Left lung (tissue), 10 donors: ENCODE results near the gene CMTM3. TPM values are rescaled to one million over a fixed set of nuclear protein-coding genes. Genes with fewer than 3 reads are reported as not detected.

Experiments used
- ATAC-seq: fragments of 200-7000 bp; cut with Tn5 transposase; one replicate; pipeline ENCODE4 v1.9.1; 2020; ENCODE audit warnings: moderate library complexity
- DNase-seq, 4 donors: peaks; one replicate each; pipeline ENCODE4 v3.0.0-alpha.2; 2013 to 2020
- H3K27ac ChIP-seq, 2 donors: fragments of 200-600 bp; sonication (generic) in 1 of 2; one replicate each; pipeline versions ENCODE4 v1.5.0 to v1.8.0; 2020 to 2021
- H3K27me3 ChIP-seq, 2 donors: fragments of 200-600 bp; sonication (generic) in 1 of 2; one replicate each; pipeline versions ENCODE4 v1.5.0 to v1.8.0; 2020 to 2021
- H3K36me3 ChIP-seq, 2 donors: fragments of 200-600 bp; sonication (generic) in 1 of 2; one replicate each; pipeline versions ENCODE4 v1.5.0 to v1.8.0; 2020 to 2021
- H3K4me1 ChIP-seq, 2 donors: fragments of 200-600 bp; one replicate each; pipeline ENCODE4 v1.8.0; 2021
- H3K4me3 ChIP-seq, 2 donors: fragments of 200-600 bp; sonication (generic) in 1 of 2; one replicate each; pipeline versions ENCODE4 v1.5.0 to v1.8.0; 2020 to 2021; ENCODE audit warnings: mild to moderate bottlenecking in 1 of 2
- H3K9me3 ChIP-seq, 2 donors: fragments of 200-600 bp; sonication (generic) in 1 of 2; one replicate each; pipeline versions ENCODE4 v1.5.0 to v1.8.0; 2020 to 2021
- intact Hi-C, 2 donors: fragments of 100-400 bp; cut with DNase I; formaldehyde crosslinking; loops; one replicate each; pipeline versions ENCODE4 v1.11.2 to v1.14.2; 2022
- polyA plus RNA-seq, 6 donors: library from polyadenylated mRNA; unstranded; fragments of 120-200 nt; gene quantifications; one replicate each; pipeline ENCODE4 v1.2.1, GENCODE V29; 2013; ENCODE audit not compliant: insufficient read length in 6 of 6
- total RNA-seq, 2 donors: library from RNA; stranded (reverse); fragmentation: NEBNext Ultra II Directional; extraction: Animal tissue kit (Norgen Biotek cat#: 25700); gene quantifications; one replicate each; pipeline ENCODE4 v1.2.1, GENCODE V29; 2021
- TF ChIP-seq, protein P1 (sequence below), 2 donors: fragments of 200-600 bp; sonication (generic) in 1 of 2; IDR thresholded peaks; one replicate each; pipeline versions ENCODE4 v1.5.0 to v1.8.0; 2021; ENCODE audit warnings: antibody characterized with exemption in 2 of 2
- donor health status: DM: no; HTN: yes; CAD: no.
- donor health status: DM: no; HTN: no; CAD: no.

CMTM3 gene
- total and polyA plus RNA-seq, 8 donors = 42.6 to 102 (median 82.9) TPM

DNA sequence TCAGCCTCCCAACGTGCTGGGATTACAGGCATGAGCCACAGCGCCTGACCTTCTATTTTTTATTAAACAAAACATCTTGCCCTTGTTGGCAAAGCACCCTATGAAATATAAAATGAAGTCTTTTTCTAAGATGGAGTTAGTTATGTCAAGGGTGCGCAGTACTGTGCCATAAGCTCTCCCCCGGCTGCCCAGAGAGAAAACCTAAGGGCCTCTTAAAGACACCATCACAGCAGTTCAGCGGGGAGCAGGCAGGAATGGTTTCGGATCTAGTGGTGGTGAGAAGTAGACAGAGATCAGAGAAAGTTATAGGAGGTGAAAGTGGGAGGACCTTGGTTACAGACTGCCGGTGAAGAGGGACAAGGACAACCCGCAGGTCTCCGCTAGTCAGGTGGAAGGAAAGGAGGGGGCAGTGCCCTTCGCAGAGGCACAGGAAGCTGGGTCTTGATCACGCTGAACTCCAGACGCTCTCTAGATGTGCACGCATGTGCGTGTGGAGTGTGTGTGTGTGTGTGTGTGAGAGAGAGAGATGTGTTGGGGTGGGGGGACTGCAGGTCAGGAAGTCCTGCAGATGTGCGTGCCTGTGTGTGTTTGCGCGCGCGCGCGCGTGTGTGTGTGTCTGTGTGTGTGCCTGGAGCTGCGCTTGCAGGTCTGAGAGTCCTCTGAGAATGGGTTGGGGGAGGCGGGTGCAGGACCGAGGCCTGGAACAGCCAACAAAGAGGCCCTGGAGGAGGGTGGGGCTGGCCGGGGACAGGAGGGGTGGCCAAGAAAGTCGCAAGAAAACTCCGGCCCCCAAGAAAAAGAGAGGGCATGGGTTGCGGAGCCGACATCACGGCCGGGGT lies 748 bp upstream of the CMTM3 start:
- Histone ChIP-seq H3K4me1 (peaks cover 8 to 42% of the 10 kb centered on the region in 2 donors), H3K36me3 (peaks cover 0 to 3% of the 10 kb centered on the region in 2 donors), H3K27ac (peak overlapping the region; percentile 93), H3K27me3 (peaks cover 0 to 14% of the 10 kb centered on the region in 2 donors), H3K4me3 (peak overlapping the region; percentile 87 to 88), H3K9me3 (peaks cover 0 to 2% of the 10 kb centered on the region in 2 donors)
- DNase-seq (peak in 3 of 4 donors; percentile 66 to 78 (median 75)), ATAC-seq (peak; percentile 19)
- intact Hi-C loops = loop anchor here in 1 of 2 donors (5.0 to 10.0 kb wide), 2 partner anchors 119 to 196 kb away; no protein-coding TSS in a partner anchor
- TF ChIP-seq, protein P1, sequence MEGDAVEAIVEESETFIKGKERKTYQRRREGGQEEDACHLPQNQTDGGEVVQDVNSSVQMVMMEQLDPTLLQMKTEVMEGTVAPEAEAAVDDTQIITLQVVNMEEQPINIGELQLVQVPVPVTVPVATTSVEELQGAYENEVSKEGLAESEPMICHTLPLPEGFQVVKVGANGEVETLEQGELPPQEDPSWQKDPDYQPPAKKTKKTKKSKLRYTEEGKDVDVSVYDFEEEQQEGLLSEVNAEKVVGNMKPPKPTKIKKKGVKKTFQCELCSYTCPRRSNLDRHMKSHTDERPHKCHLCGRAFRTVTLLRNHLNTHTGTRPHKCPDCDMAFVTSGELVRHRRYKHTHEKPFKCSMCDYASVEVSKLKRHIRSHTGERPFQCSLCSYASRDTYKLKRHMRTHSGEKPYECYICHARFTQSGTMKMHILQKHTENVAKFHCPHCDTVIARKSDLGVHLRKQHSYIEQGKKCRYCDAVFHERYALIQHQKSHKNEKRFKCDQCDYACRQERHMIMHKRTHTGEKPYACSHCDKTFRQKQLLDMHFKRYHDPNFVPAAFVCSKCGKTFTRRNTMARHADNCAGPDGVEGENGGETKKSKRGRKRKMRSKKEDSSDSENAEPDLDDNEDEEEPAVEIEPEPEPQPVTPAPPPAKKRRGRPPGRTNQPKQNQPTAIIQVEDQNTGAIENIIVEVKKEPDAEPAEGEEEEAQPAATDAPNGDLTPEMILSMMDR (IDR thresholded peaks at IDR 0.05) = no peak

DNA sequence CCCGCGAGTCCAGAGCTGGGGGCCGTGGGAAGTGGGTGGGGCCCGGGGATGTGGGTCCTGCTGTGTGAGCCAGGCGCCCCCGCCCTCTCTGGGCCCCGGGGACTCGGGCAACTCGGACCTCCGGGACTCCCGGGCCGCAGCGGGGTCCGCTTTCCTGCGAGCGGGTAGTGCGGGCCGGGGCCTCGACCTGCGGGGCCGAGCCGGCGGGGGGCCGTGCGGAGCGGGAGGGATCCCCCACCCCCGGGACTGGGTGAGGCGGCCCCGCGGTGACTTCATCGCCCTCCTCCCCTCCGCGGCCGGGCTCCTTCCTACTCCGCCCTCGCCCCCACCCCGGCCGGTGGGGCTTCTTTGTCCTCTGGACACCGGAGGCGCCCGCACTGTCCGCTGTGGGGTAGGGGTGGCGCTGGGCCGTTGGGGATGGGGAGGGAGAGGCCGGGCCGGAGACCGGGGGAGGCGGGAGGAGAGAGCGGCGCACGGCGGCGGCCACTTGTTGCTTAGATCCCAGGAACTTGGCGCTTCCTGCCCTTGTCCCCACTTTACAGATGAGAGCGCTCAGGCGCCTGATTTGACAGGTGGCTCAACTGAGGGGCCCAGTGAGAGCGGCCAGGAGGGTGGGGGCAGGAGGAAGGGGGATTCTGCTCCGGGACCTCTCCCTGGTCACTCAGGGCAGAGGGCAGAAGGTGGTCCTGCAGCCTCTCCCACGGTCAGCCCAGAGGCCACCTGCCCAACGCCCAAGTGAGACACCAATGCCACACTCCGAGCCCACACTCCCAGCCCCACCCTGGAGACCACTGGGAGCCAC lies 874 bp downstream of the CMTM3 start:
- peak; percentile 30 to 92 (median 61) for DNase-seq
- TF ChIP-seq, protein P1 (IDR thresholded peaks at IDR 0.05) = no peak
- Histone ChIP-seq H3K4me1 (peaks cover 9 to 46% of the 10 kb centered on the region in 2 donors), H3K27ac (peak overlapping the region; percentile 93), H3K4me3 (peak overlapping the region; percentile 87 to 88), H3K27me3 (peaks cover 0 to 14% of the 10 kb centered on the region in 2 donors), H3K9me3 (peaks cover 0 to 2% of the 10 kb centered on the region in 2 donors), H3K36me3 (peaks cover 0 to 20% of the 10 kb centered on the region in 2 donors)
- ATAC-seq = peak; percentile 42
- intact Hi-C loops = loop anchor here in 1 of 2 donors (10.0 kb wide), 1 partner anchor 121 kb away; no protein-coding TSS in a partner anchor

DNA sequence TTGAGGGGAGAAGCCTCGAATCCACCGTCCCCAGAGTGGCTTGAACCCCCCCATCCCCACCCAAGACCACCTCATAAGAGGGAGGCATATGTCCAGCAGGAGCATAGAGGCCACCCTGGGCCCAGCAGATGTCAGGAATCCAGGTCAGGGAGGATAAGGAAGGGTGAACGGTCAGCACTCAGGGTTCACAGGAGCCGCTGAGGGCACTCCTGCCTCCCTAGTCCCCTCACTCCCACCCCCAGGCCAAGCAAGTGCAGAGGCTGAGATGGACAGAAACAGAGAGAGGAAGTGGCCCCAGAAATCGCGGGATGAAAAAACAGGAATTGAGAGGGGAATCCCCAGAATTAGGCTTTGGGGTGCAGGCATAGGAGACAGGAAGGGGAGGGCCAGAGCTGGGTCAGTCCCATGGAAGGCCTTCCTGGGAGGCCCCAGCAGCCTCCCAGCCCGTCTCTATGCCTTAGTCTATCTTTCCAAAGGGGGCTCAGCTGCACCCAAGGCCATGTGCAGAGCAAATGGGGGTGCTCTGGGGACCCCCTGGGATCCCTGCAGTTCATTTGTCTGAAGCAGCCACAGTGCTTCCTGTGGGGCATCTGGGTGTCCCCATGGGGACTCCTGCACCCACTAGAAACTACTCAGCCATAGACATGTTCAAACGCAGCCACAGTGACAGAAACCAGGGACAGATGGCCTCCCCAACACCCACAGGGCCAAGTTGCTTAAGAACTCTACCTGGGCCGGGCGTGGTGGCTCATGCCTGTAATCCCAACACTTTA lies 1.7 kb downstream of the CMTM3 start:
- peaks cover 0 to 2% of the 10 kb centered on the region in 2 donors for H3K9me3 ChIP-seq
- peak overlapping the region; percentile 87 to 88 for H3K4me3 ChIP-seq
- intact Hi-C loops = loop anchor here in 1 of 2 donors (10.0 kb wide), 1 partner anchor 121 kb away; no protein-coding TSS in a partner anchor
- DNase-seq = no peak
- peaks cover 0 to 28% of the 10 kb centered on the region in 2 donors for H3K36me3 ChIP-seq
- peaks cover 9 to 46% of the 10 kb centered on the region in 2 donors for H3K4me1 ChIP-seq
- H3K27me3 ChIP-seq = peaks cover 0 to 14% of the 10 kb centered on the region in 2 donors
- TF ChIP-seq, protein P1 (IDR thresholded peaks at IDR 0.05) = no peak
- peak overlapping the region; percentile 93 for H3K27ac ChIP-seq
- ATAC-seq = no peak

DNA sequence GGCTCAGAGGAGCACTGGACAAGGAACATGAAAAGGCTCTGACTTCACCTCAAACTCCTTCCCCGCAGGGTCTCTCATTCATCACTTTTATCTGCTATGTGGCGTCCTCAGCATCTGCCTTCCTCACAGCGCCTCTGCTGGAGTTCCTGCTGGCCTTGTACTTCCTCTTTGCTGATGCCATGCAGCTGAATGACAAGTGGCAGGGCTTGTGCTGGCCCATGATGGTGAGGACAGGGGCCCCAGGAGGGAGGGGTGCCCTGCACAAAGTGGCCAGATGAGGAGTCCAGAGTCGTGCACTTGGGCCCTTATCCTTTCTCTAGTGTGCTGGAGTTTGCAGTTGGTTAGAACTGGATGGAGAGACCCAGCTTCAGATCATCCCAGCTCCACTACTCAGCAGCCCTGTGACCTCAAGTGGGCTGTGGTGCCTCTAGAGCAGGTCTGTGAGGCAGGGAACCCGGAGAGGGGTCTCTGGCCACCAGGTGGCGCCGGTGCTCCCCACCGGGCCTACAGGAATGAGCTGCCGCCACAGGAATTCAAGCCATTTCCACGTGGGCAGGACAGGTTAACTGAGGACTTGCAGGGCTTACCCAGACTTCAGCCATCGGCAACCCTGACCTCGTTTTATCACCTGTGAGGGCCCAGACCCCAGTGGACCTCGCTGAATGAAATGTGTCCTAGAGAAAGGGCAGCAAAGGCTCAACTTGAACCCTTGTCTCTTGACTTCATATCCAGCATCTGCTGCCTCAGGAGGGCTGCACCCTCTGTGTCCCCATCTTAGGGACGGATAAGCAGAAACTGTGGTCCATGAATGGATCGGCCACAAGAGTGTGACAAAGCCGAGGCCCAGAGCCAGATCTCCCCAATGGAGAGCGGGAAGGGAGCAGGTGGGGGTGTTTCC lies 4.0 kb downstream of the CMTM3 start:
- peaks cover 0 to 51% of the 10 kb centered on the region in 2 donors for H3K36me3 ChIP-seq
- peaks cover 0 to 13% of the 10 kb centered on the region in 2 donors for H3K27me3 ChIP-seq
- H3K27ac ChIP-seq = peak overlapping the region in 1 of 2 donors; percentile 15
- H3K9me3 ChIP-seq = no peaks in the 10 kb centered on the region
- peaks cover 9 to 44% of the 10 kb centered on the region in 2 donors for H3K4me1 ChIP-seq
- TF ChIP-seq, protein P1 (IDR thresholded peaks at IDR 0.05) = peak; percentile 88 to 93
- H3K4me3 ChIP-seq = no peak overlapping the region
- ATAC-seq (peak; percentile 75), DNase-seq (peak; percentile 74 to 96 (median 88))
- intact Hi-C loops = loop anchor here in 1 of 2 donors (10.0 kb wide), 1 partner anchor 124 kb away; no protein-coding TSS in a partner anchor
